GM12878 (cell line): ENCODE results near the gene CAMK2G. TPM values are rescaled to one million over a fixed set of nuclear protein-coding genes. Genes with fewer than 3 reads are reported as not detected.
"Not testable (repeated sequence)": the region's sequence is repeated elsewhere in the genome, so short reads cannot be mapped to it uniquely, and the experiment has no call there.

Experiments
- ATAC-seq: fragments of 200-7000 bp; cut with Tn5 transposase; 3 replicates; pipeline ENCODE4 v1.9.1; 2020; ENCODE audit warnings: mild to moderate bottlenecking, moderate library complexity
- BruUV-seq: library from RNA; stranded (reverse); fragments of 400-500 nt; replicated peaks from 2 replicates; lab custom pipeline; 2021; lab: Mats Ljungman, UMichigan
- CTCF ChIA-PET: fragments of 300-600 bp; sonication (Branson Sonifier 250); formaldehyde crosslinking; extraction: SDS; loops from one replicate; lab custom pipeline; 2021; ENCODE audit warnings: inconsistent platforms; lab: Yijun Ruan, JAX
- POLR2A ChIA-PET: fragments of 350-600 bp; formaldehyde crosslinking; extraction: SDS; loops from one replicate; lab custom pipeline; 2021; ENCODE audit warnings: inconsistent platforms; lab: Charles Lee
- RAD21 ChIA-PET: fragments of 300-600 bp; sonication (Branson Sonifier 250); formaldehyde crosslinking; loops from one replicate; lab custom pipeline; 2023; ENCODE audit warnings: antibody characterized with exemption; ENCODE audit not compliant: unreplicated experiment; lab: Charles Lee
- SMC1A ChIA-PET: fragments of 300-600 bp; sonication (Branson Sonifier 250); formaldehyde crosslinking; loops from one replicate; lab custom pipeline; 2023; ENCODE audit not compliant: unreplicated experiment, uncharacterized antibody; lab: Charles Lee
- DNase-seq: peaks from one replicate; pipeline ENCODE4 v3.0.0-alpha.2; 2011; ENCODE audit warnings: low read depth, low spot score
- FAIRE-seq: peaks from 3 replicates; lab custom pipeline; 2011; peaks lifted over from hg19 to GRCh38; lab: Jason Lieb, UNC
- H2AFZ ChIP-seq: 2 replicates; pipeline ENCODE4 v1.6.0; 2011; ENCODE audit warnings: low read depth, low read length, control low read depth; ENCODE audit not compliant: control insufficient read depth
- H3K27ac ChIP-seq: 2 replicates; pipeline ENCODE4 v1.5.1; 2011; ENCODE audit warnings: control low read depth; ENCODE audit not compliant: control insufficient read depth, insufficient read depth
- H3K27me3 ChIP-seq, 2 experiments: replicated peaks in 1 of 2; 2 replicates each; pipeline versions ENCODE4 v1.6.0 to v1.6.1; 2011; ENCODE audit warnings: low read length in 1 of 2; ENCODE audit not compliant: control insufficient read depth in 2 of 2, insufficient read depth in 2 of 2
- H3K36me3 ChIP-seq, 2 experiments: 2 replicates each; pipeline ENCODE4 v1.5.1; 2011; ENCODE audit warnings: low read length in 1 of 2; ENCODE audit not compliant: control insufficient read depth in 2 of 2, insufficient read depth in 2 of 2
- H3K4me1 ChIP-seq: 2 replicates; pipeline ENCODE4 v1.6.1; 2011; ENCODE audit warnings: mild to moderate bottlenecking, low read length, moderate library complexity, mixed read lengths; ENCODE audit not compliant: control insufficient read depth, insufficient read depth
- H3K4me2 ChIP-seq: 2 replicates; pipeline ENCODE4 v1.6.0; 2011; ENCODE audit warnings: control low read depth; ENCODE audit not compliant: control insufficient read depth, insufficient read depth
- H3K4me3 ChIP-seq: fragments of 200-600 bp; sonication (generic); 2 replicates; pipeline ENCODE4 v1.5.1; 2016
- H3K79me2 ChIP-seq: 2 replicates; pipeline ENCODE4 v1.6.0; 2011; ENCODE audit warnings: low read length; ENCODE audit not compliant: control insufficient read depth, insufficient read depth
- H3K9ac ChIP-seq: 2 replicates; pipeline ENCODE4 v1.8.0; 2011; ENCODE audit warnings: low read length, control low read depth, mixed read lengths; ENCODE audit not compliant: control insufficient read depth, insufficient read depth
- H3K9me3 ChIP-seq: replicated peaks from 3 replicates; pipeline ENCODE4 v1.5.1; 2011; ENCODE audit warnings: mild to moderate bottlenecking, low read length; ENCODE audit not compliant: control insufficient read depth, insufficient read depth
- H4K20me1 ChIP-seq: 2 replicates; pipeline ENCODE4 v1.6.0; 2011; ENCODE audit not compliant: control insufficient read depth, insufficient read depth
- CBFB ChIP-seq: IDR thresholded peaks from 2 replicates; pipeline ENCODE4 v1.6.1; 2016; ENCODE audit warnings: antibody characterized with exemption, low read depth
- MEF2A ChIP-seq: IDR thresholded peaks from 2 replicates; pipeline ENCODE4 v1.6.1; 2011; ENCODE audit warnings: low read depth, mild to moderate bottlenecking, low read length, moderate library complexity; ENCODE audit not compliant: insufficient read depth
- POLR2A ChIP-seq: IDR thresholded peaks from 2 replicates; pipeline ENCODE4 v1.6.1; 2011; ENCODE audit warnings: low read depth, mild to moderate bottlenecking, low read length
- WGBS: methylation state at CpG from one replicate; pipeline ENCODE4 v1.1.6; 2016; ENCODE audit warnings: low lambda C conversion rate; ENCODE audit not compliant: insufficient replicate concordance, insufficient coverage; ENCODE audit errors: missing lambda C conversion rate; 5-methylcytosine and 5-hydroxymethylcytosine counted together
- in situ Hi-C: fragments of 300-500 bp; cut with MboI; formaldehyde crosslinking; loops from 9 replicates; pipeline ENCODE4 v1.14.3; 2018; ENCODE audit warnings: mixed read lengths
- intact Hi-C: fragments of 100-400 bp; cut with micrococcal nuclease; formaldehyde crosslinking; loops from one replicate; pipeline ENCODE4 v1.14.2; 2022; ENCODE audit not compliant: unreplicated experiment
- polyA plus RNA-seq, 11 experiments: library from polyadenylated mRNA; depleted of rRNA in 4 of 11; unstranded in 6 of 11; stranded (reverse) in 5 of 11; fragments of >200 nt; fragmentation: Nextera tagmentation in 4 of 11; fragmentation: Illumina TruSeq in 1 of 11; extraction: Ambion mirVana in 4 of 11; extraction: Trizol in 1 of 11; gene quantifications; 1 replicate in 1 of 11; 2 replicates in 10 of 11; pipeline versions ENCODE4 v1.2.1 to v1.2.3, GENCODE V29; 2011 to 2016; ENCODE audit warnings: inconsistent platforms in 2 of 11, missing spikeins in 2 of 11, low read depth in 1 of 11
- total RNA-seq, 4 experiments: library from RNA; depleted of rRNA in 3 of 4; stranded (reverse); fragments of >200 nt in 3 of 4; fragmentation: Illumina TruSeq in 1 of 4; extraction: Trizol in 1 of 4; gene quantifications; 2 replicates each; pipeline versions ENCODE4 v1.2.1 to v1.2.3, GENCODE V29; 2013 to 2021

Gene CAMK2G
- total and polyA plus RNA-seq, 10 of the 15 experiments (the other 5 are each of a cell fraction or from before 2014, with no cell fraction given): 5.5 to 24.3 (median 16.9) TPM

DNA sequence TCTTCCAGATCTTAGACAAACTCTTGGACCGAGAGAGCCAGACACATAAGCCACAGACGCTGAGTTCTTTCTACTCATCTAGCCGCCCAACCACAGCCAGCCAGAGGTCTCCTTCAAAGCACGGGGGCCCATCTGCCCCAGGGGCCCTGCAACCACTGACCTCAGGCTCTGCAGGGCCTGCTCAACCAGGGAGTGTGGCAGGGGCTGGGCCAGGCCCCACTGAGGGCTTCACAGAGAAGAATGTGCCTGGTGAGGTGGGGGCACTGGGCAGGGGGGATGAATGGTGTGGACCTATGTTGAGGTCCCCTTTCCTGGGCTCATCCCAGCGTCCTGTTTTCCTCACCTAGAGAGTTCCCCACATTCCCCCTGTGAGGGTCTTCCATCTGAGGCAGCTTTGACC lies 77.6 kb downstream of the CAMK2G start:
- SMC1A ChIA-PET: no interaction called here
- Histone ChIP-seq H3K79me2 (no peaks in the 10 kb centered on the region), H3K36me3 (peaks cover 18 to 26% of the 10 kb centered on the region in 2 experiments), H3K9me3 (no peaks in the 10 kb centered on the region), H4K20me1 (no peaks in the 10 kb centered on the region), H3K27ac (no peak overlapping the region), H3K4me1 (no peaks in the 10 kb centered on the region), H3K4me2 (no peak overlapping the region), H3K27me3 (no peaks in the 10 kb centered on the region), H3K9ac (no peak overlapping the region), H2AFZ (no peak overlapping the region), H3K4me3 (no peak overlapping the region)
- ATAC-seq (no peak; the same call in 2 of the 3 replicates), FAIRE-seq (no peak), DNase-seq (no peak)
- POLR2A ChIA-PET: no interaction called here
- peak; percentile 34; the same call in 1 of the 2 replicates for TF ChIP-seq POLR2A
- no peak for TF ChIP-seq CBFB
- BruUV-seq: TSS peak; percentile 15
- WGBS: 95% methylated on average over 5 of the region's 5 CpGs
- intact Hi-C loops (no loop called here), in situ Hi-C loops (no loop called here)
- RAD21 ChIA-PET: no interaction called here
- CTCF ChIA-PET: no interaction called here

DNA sequence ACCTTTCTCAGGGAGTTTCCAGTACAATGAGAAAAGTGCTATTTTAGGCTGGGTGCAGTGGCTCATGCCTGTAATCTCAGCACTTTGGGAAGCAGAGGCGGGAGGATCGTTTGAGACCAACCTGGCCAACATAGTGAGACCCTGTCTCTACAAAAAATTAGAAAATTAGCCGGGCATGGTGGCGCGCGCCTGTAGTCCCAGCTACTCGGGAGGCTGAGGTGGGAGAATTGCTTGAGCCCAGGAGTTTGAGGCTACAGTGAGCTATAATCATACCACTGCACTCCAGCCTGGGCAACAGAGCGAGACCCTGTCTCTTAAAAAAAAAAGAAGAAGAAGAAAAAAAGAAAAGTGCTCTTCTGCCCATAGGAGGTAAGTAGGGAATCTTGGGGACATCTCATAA lies 78.3 kb downstream of the CAMK2G start:
- in situ Hi-C loops: not testable (repeated sequence)
- ChIA-PET SMC1A (interaction anchor here (0.6 kb wide), 1 partner anchor 594 kb away, joined by 3 read pairs; no protein-coding TSS in a partner anchor), POLR2A (interaction anchor here (1.6 kb wide), 1 partner anchor 17 kb away, joined by 4 read pairs; no protein-coding TSS in a partner anchor)

More for the DNA sequence above, 78.3 kb downstream of the CAMK2G start:
- ATAC-seq, H3K79me2 ChIP-seq, intact Hi-C loops: not testable (repeated sequence)
- TF ChIP-seq MEF2A: 0 out of 2 replicates have a peak, but pooled peaks have one; percentile 8
- TF ChIP-seq, all 136 proteins: peak for 1; not testable (repeated sequence) for 135
- H3K9me3 ChIP-seq, H3K4me3 ChIP-seq, BruUV-seq, H3K4me1 ChIP-seq, H4K20me1 ChIP-seq, DNase-seq, FAIRE-seq, H2AFZ ChIP-seq, H3K27ac ChIP-seq, H3K4me2 ChIP-seq, H3K9ac ChIP-seq, H3K27me3 ChIP-seq: not testable (repeated sequence)
- RAD21 ChIA-PET: interaction anchor here (0.7 kb wide), 1 partner anchor 12 kb away, joined by 4 read pairs; no protein-coding TSS in a partner anchor
- H3K36me3 ChIP-seq: peaks cover 15 to 32% of the 10 kb centered on the region in 2 experiments
- CTCF ChIA-PET: interaction anchor here (1.6 kb wide), 1 partner anchor 84 kb away, joined by 3 read pairs; no protein-coding TSS in a partner anchor
- 97% methylated on average over 8 of the region's 8 CpGs for WGBS
